NCI-H345 treated with DMSO at 0.1 percent for 48 hours (cell line): ENCODE data around the gene SRD5A3.

Experiments used
- DNase-seq: peaks from one replicate; lab custom pipeline; 2025; ENCODE audit not compliant: unreplicated experiment; lab: John Stamatoyannopoulos, UW

SRD5A3 gene

GRCh38 chr4:55406545-55406944 is 60.5 kb downstream of the SRD5A3 start:
- DNase-seq = no peak

DNA sequence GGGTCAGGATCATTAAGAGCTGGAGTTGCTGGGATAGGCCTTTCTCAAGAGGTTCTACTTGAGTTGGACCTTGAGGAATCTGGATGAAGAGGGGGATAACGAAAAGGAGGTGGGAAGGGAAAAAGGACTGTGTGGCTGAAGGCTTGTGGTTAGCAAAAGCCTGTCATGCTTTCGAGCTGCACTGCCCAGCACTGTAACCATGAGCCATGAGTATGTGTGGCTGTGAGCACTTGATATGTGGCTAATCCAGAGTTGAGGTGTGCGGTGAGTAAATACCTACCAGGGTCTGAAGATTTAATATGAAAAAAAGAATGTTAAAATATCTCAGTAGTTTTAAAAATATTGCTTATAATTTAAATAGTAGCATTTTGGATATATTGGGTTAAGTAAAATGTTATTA is 61.1 kb downstream of the SRD5A3 start:
- no peak for DNase-seq

GRCh38 chr4:55407764-55408163 is 61.7 kb downstream of the SRD5A3 start:
- no peak for DNase-seq

DNA sequence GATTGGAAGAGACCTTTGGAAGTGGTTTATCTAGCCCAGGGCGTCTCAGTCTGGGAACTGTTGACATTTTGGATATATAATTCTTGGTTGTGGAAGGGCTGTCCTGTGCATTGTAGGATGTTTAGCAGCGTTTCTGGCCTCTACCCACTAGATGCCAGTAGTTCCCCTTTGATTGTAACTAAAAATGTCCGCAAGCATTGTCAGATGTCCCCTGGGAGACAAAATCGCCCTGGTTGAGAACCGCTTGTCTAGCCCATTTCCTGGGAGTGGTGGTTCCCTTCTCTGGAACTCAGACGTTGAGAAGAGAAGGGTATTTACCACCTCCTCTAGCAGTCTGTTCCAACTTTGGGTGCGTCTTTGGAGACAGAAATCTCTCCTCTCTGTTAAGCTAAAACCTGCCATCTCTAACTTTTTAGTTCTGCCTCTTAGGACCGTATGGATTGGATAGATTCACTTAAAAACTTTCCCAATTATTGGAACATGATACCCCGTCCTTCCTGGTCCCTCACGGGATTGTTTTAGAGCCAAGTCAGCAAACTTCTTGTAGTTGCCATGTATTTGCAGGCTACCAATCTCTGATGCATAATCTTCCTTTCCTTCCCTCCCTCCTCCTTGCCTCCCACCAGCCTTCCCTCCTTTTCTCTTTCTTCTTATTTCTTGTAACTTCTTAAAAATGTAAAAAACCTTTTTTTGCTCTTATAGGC is 63.6 kb downstream of the SRD5A3 start:
- no peak for DNase-seq

GRCh38 chr4:55410431-55410830 is 64.4 kb downstream of the SRD5A3 start:
- no peak for DNase-seq

GRCh38 chr4:55411621-55412020 is 65.6 kb downstream of the SRD5A3 start:
- DNase-seq = no peak

GRCh38 chr4:55416176-55416575 is 70.1 kb downstream of the SRD5A3 start:
- DNase-seq = no peak
